IMR-90 (cell line): Measurements from ENCODE around the gene SPACA6. TPM values are rescaled to one million over a fixed set of nuclear protein-coding genes. Genes with fewer than 3 reads are reported as not detected.

Source experiments
- ATAC-seq: fragments of 200-7000 bp; cut with Tn5 transposase; 2 replicates; pipeline ENCODE4 v1.9.1; 2020; ENCODE audit warnings: low read depth, mild to moderate bottlenecking, moderate library complexity
- BruUV-seq: library from RNA; stranded (reverse); fragments of 400-500 nt; replicated peaks from 2 replicates; lab custom pipeline; 2021; lab: Mats Ljungman, UMichigan
- CTCF ChIA-PET: fragments of 300-600 bp; formaldehyde crosslinking; extraction: SDS; loops from one replicate; lab custom pipeline; 2021; ENCODE audit warnings: antibody characterized with exemption; lab: Yijun Ruan, JAX
- POLR2A ChIA-PET: fragments of 300-600 bp; sonication (Branson Sonifier 250); formaldehyde crosslinking; loops from one replicate; lab custom pipeline; 2022; ENCODE audit warnings: antibody characterized with exemption; ENCODE audit not compliant: unreplicated experiment; lab: Charles Lee
- DNase-seq: peaks from one replicate; pipeline ENCODE4 v3.0.0; 2013
- H2AFZ ChIP-seq: replicated peaks from 2 replicates; pipeline ENCODE3; 2013; ENCODE audit warnings: low read length, mild to moderate bottlenecking; ENCODE audit not compliant: poor library complexity
- H2AK5ac ChIP-seq: 2 replicates; pipeline ENCODE4 v1.6.1; 2013; ENCODE audit warnings: low read depth, low read length, inconsistent platforms
- H2AK9ac ChIP-seq: replicated peaks from 2 replicates; pipeline ENCODE3; 2013; ENCODE audit warnings: mild to moderate bottlenecking, low read depth, low read length, moderate library complexity; ENCODE audit not compliant: poor library complexity
- H2BK120ac ChIP-seq: 2 replicates; pipeline ENCODE4 v1.6.1; 2013; ENCODE audit warnings: low read depth, low read length, inconsistent platforms
- H2BK15ac ChIP-seq: 3 replicates; pipeline ENCODE4 v1.6.1; 2013; ENCODE audit warnings: low read depth, low read length, inconsistent platforms
- H2BK20ac ChIP-seq: 2 replicates; pipeline ENCODE4 v1.6.1; 2013; ENCODE audit warnings: low read depth, mild to moderate bottlenecking, inconsistent platforms, low read length, moderate library complexity
- H2BK5ac ChIP-seq: 2 replicates; pipeline ENCODE4 v1.6.1; 2013; ENCODE audit warnings: mild to moderate bottlenecking, low read depth, low read length, inconsistent platforms; ENCODE audit not compliant: poor library complexity, severe bottlenecking
- H3K14ac ChIP-seq: replicated peaks from 2 replicates; pipeline ENCODE4 v1.6.1; 2013; ENCODE audit warnings: low read depth, low read length, inconsistent platforms
- H3K18ac ChIP-seq: 2 replicates; pipeline ENCODE4 v1.6.1; 2013; ENCODE audit warnings: low read depth, low read length, control low read depth
- H3K23ac ChIP-seq: 2 replicates; pipeline ENCODE4 v1.6.1; 2013; ENCODE audit warnings: low read depth, low read length, inconsistent platforms
- H3K27ac ChIP-seq: 2 replicates; pipeline ENCODE4 v1.5.1; 2013; ENCODE audit warnings: mild to moderate bottlenecking, control low read depth, low read length; ENCODE audit not compliant: insufficient read depth
- H3K27me3 ChIP-seq: 2 replicates; pipeline ENCODE4 v1.6.1; 2013; ENCODE audit warnings: low read length; ENCODE audit not compliant: control insufficient read depth, insufficient read depth
- H3K36me3 ChIP-seq: 2 replicates; pipeline ENCODE4 v1.6.1; 2013; ENCODE audit warnings: low read length, mixed read lengths; ENCODE audit not compliant: control insufficient read depth, insufficient read depth
- H3K4ac ChIP-seq: 2 replicates; pipeline ENCODE4 v1.6.1; 2013; ENCODE audit warnings: low read depth, low read length, inconsistent platforms
- H3K4me1 ChIP-seq: 2 replicates; pipeline ENCODE4 v1.6.1; 2013; ENCODE audit warnings: low read length, mixed read lengths; ENCODE audit not compliant: control insufficient read depth, insufficient read depth
- H3K4me2 ChIP-seq: 2 replicates; pipeline ENCODE4 v1.6.1; 2013; ENCODE audit warnings: low read depth, mild to moderate bottlenecking, control low read depth, low read length, moderate library complexity
- H3K4me3 ChIP-seq: 2 replicates; pipeline ENCODE4 v1.5.1; 2013; ENCODE audit warnings: low read depth, mild to moderate bottlenecking, control low read depth, low read length, moderate library complexity; ENCODE audit not compliant: insufficient read depth
- H3K56ac ChIP-seq: 2 replicates; pipeline ENCODE4 v1.6.1; 2013; ENCODE audit warnings: low read length, inconsistent platforms; ENCODE audit not compliant: insufficient read depth; ENCODE audit errors: extremely low read depth
- H3K79me1 ChIP-seq, 2 experiments: 2 replicates each; pipeline ENCODE4 v1.6.1; 2013; ENCODE audit warnings: low read length in 2 of 2, inconsistent platforms in 1 of 2, low read depth in 1 of 2
- H3K9ac ChIP-seq: 2 replicates; pipeline ENCODE4 v1.6.1; 2013; ENCODE audit warnings: low read depth, low read length, control low read depth
- H3K9me1 ChIP-seq: 2 replicates; pipeline ENCODE4 v1.6.1; 2013; ENCODE audit warnings: low read length, inconsistent platforms; ENCODE audit not compliant: insufficient read depth
- H3K9me3 ChIP-seq: 2 replicates; pipeline ENCODE4 v1.6.1; 2013; ENCODE audit warnings: low read length; ENCODE audit not compliant: control insufficient read depth, insufficient read depth
- H4K20me1 ChIP-seq: 2 replicates; pipeline ENCODE4 v1.6.1; 2013; ENCODE audit warnings: low read length, inconsistent platforms; ENCODE audit not compliant: insufficient read depth
- H4K5ac ChIP-seq: 2 replicates; pipeline ENCODE4 v1.6.1; 2013; ENCODE audit warnings: mild to moderate bottlenecking, low read depth, low read length, control low read depth
- H4K8ac ChIP-seq, 2 experiments: 2 replicates each; pipeline ENCODE4 v1.6.1; 2013; ENCODE audit warnings: low read depth in 2 of 2, low read length in 2 of 2, control low read depth in 1 of 2, inconsistent platforms in 1 of 2
- H4K91ac ChIP-seq: 2 replicates; pipeline ENCODE4 v1.6.1; 2013; ENCODE audit warnings: low read depth, low read length, inconsistent platforms; ENCODE audit not compliant: insufficient read depth
- BHLHE40 ChIP-seq: fragments of 150-350 bp; IDR thresholded peaks from 2 replicates; pipeline ENCODE4 v1.6.1; 2016; ENCODE audit warnings: mild to moderate bottlenecking, low read depth, low read length
- CEBPB ChIP-seq: IDR thresholded peaks from 2 replicates; pipeline ENCODE4 v1.6.1; 2012; ENCODE audit warnings: low read depth, low read length, improper control_type of control experiment
- CHD1 ChIP-seq: IDR thresholded peaks from 2 replicates; pipeline ENCODE4 v1.6.1; 2012; ENCODE audit warnings: low read depth, low read length, improper control_type of control experiment
- CTCF ChIP-seq: conservative IDR thresholded peaks from 2 replicates; pipeline ENCODE4 v1.5.1; 2012; ENCODE audit warnings: mild to moderate bottlenecking, low read depth, low read length, improper control_type of control experiment
- FOS ChIP-seq: fragments of 150-350 bp; IDR thresholded peaks from 2 replicates; pipeline ENCODE4 v1.6.1; 2016; ENCODE audit warnings: low read depth, low read length
- MAFK ChIP-seq: IDR thresholded peaks from 2 replicates; pipeline ENCODE4 v1.6.1; 2012; ENCODE audit warnings: low read depth, low read length, improper control_type of control experiment
- MAZ ChIP-seq: IDR thresholded peaks from 2 replicates; pipeline ENCODE4 v1.6.1; 2012; ENCODE audit warnings: low read depth, mild to moderate bottlenecking, low read length, improper control_type of control experiment, moderate library complexity, borderline replicate concordance
- MXI1 ChIP-seq: IDR thresholded peaks from 2 replicates; pipeline ENCODE4 v1.6.1; 2012; ENCODE audit warnings: low read depth, mild to moderate bottlenecking, low read length, moderate library complexity, borderline replicate concordance
- NFE2L2 ChIP-seq: fragments of 150-350 bp; IDR thresholded peaks from 2 replicates; pipeline ENCODE4 v1.6.1; 2016; ENCODE audit warnings: low read depth, mild to moderate bottlenecking, low read length
- POLR2A ChIP-seq: IDR thresholded peaks from 2 replicates; pipeline ENCODE4 v1.6.1; 2012; ENCODE audit warnings: mild to moderate bottlenecking, low read depth, low read length
- RAD21 ChIP-seq: IDR thresholded peaks from 2 replicates; pipeline ENCODE4 v1.6.1; 2012; ENCODE audit warnings: low read length, improper control_type of control experiment
- RCOR1 ChIP-seq: IDR thresholded peaks from 2 replicates; pipeline ENCODE4 v1.6.1; 2012; ENCODE audit warnings: mild to moderate bottlenecking, low read length, improper control_type of control experiment; ENCODE audit not compliant: insufficient replicate concordance
- RFX5 ChIP-seq: IDR thresholded peaks from 2 replicates; pipeline ENCODE4 v1.8.0; 2012; ENCODE audit warnings: low read depth, mild to moderate bottlenecking, low read length, moderate library complexity
- SMC3 ChIP-seq: fragments of 150-350 bp; IDR thresholded peaks from 2 replicates; pipeline ENCODE4 v1.6.1; 2016; ENCODE audit warnings: low read depth, mild to moderate bottlenecking, antibody characterized with exemption, low read length, moderate library complexity
- USF2 ChIP-seq: fragments of 150-350 bp; IDR thresholded peaks from 2 replicates; pipeline ENCODE4 v1.6.1; 2017; ENCODE audit warnings: mild to moderate bottlenecking, antibody characterized with exemption, low read length, low read depth
- WGBS, 2 experiments: methylation state at CpG; one replicate each; pipeline versions ENCODE4 v1.1.5 to v1.1.7; 2013; ENCODE audit warnings: missing lambda C conversion rate in 2 of 2; ENCODE audit not compliant: insufficient read length in 1 of 2; ENCODE audit errors: extremely low coverage in 2 of 2; 5-methylcytosine and 5-hydroxymethylcytosine counted together
- dilution Hi-C: fragments of 300-500 bp; cut with HindIII; formaldehyde crosslinking; loops from one replicate; pipeline ENCODE4 v1.14.3; 2018; ENCODE audit warnings: low sequenced_read_pairs; ENCODE audit not compliant: unreplicated experiment
- in situ Hi-C: fragments of 300-500 bp; cut with MboI; formaldehyde crosslinking; loops from 3 replicates; pipeline ENCODE4 v1.14.3; 2019; ENCODE audit warnings: low sequenced_read_pairs, inconsistent platforms, mixed read lengths
- intact Hi-C: fragments of 100-400 bp; cut with micrococcal nuclease; formaldehyde crosslinking; loops from 2 replicates; pipeline ENCODE4 v1.10.0; 2022
- polyA plus RNA-seq, 3 experiments: library from polyadenylated mRNA; depleted of rRNA; stranded (reverse); fragments of >200 nt; gene quantifications; 2 replicates each; pipeline ENCODE4 v1.2.3, GENCODE V29; 2012; ENCODE audit warnings: low replicate concordance in 1 of 3
- total RNA-seq: library from RNA; depleted of rRNA; stranded (reverse); fragments of >200 nt; gene quantifications from 2 replicates; pipeline ENCODE4 v1.2.3, GENCODE V29; 2012
- TF ChIP-seq, protein P1 (sequence below): fragments of 150-350 bp; IDR thresholded peaks from 2 replicates; pipeline ENCODE4 v1.6.1; 2016; ENCODE audit warnings: low read depth, mild to moderate bottlenecking, low read length, moderate library complexity, borderline replicate concordance

SPACA6 gene
- total and polyA plus RNA-seq, 2 of the 4 experiments (the other 2 are of a cell fraction), result 1.3 to 13.6 TPM

DNA sequence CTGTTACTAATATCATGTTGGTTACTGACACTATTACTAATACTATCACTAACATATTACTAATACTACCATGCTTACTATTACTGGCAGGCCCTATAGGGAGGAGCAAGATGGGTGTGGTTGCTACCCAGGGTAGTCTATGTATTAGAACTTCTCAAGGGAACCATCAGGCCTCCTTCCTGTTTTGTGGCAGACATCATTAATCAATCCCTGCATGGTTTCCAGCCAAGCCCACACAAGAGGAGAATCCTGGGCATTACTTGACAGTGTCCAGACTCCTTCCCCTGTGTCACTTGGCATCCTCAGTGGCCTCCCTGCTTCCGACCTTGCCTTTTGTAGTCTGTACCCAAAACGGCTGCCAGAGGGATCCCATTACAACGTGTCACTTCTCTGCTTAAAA lies 21.7 kb downstream of the SPACA6 start:
- no peak overlapping the region for H3K14ac ChIP-seq
- H2AFZ ChIP-seq, result no peak overlapping the region
- no peak overlapping the region for H3K9ac ChIP-seq
- BruUV-seq, result no TSS peak
- in situ Hi-C loops, result no loop called here
- H3K27me3 ChIP-seq, result peaks cover 20% of the 10 kb centered on the region
- H4K8ac ChIP-seq, result no peak overlapping the region
- H4K91ac ChIP-seq, result no peak overlapping the region
- no peak overlapping the region for H4K5ac ChIP-seq
- H2BK15ac ChIP-seq, result no peak overlapping the region
- no peak overlapping the region for H2AK9ac ChIP-seq
- H3K79me1 ChIP-seq, result no peaks in the 10 kb centered on the region
- no peak overlapping the region for H2BK120ac ChIP-seq
- H3K9me3 ChIP-seq, result peaks cover 5% of the 10 kb centered on the region
- intact Hi-C loops, result no loop called here
- ATAC-seq (no peak), DNase-seq (no peak)
- dilution Hi-C loops, result no loop called here
- TF ChIP-seq NFE2L2 (no peak), CTCF (no peak), FOS (no peak), BHLHE40 (no peak), CEBPB (no peak), POLR2A (no peak), MXI1 (no peak), SMC3 (no peak), RAD21 (no peak), MAZ (no peak), CHD1 (no peak), RCOR1 (no peak), RFX5 (no peak), USF2 (no peak), MAFK (no peak)
- TF ChIP-seq, protein P1, sequence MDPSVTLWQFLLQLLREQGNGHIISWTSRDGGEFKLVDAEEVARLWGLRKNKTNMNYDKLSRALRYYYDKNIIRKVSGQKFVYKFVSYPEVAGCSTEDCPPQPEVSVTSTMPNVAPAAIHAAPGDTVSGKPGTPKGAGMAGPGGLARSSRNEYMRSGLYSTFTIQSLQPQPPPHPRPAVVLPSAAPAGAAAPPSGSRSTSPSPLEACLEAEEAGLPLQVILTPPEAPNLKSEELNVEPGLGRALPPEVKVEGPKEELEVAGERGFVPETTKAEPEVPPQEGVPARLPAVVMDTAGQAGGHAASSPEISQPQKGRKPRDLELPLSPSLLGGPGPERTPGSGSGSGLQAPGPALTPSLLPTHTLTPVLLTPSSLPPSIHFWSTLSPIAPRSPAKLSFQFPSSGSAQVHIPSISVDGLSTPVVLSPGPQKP, result no peak
- no peak overlapping the region for H3K27ac ChIP-seq
- CTCF ChIA-PET, result no interaction called here
- no peaks in the 10 kb centered on the region for H3K36me3 ChIP-seq
- no peak overlapping the region for H3K4me2 ChIP-seq
- no peak overlapping the region for H3K56ac ChIP-seq
- no peak overlapping the region for H3K4me3 ChIP-seq
- H2BK5ac ChIP-seq, result no peak overlapping the region
- POLR2A ChIA-PET, result no interaction called here
- H2BK20ac ChIP-seq, result no peak overlapping the region
- H3K4me1 ChIP-seq, result no peaks in the 10 kb centered on the region; the same call in 1 of the 2 replicates
- H3K4ac ChIP-seq, result no peak overlapping the region
- 0 out of 2 replicates have a peak, but pooled peaks cover under 1% of the 10 kb centered on the region for H4K20me1 ChIP-seq
- 0 out of 2 replicates have a peak, but pooled peaks cover under 1% of the 10 kb centered on the region for H3K9me1 ChIP-seq
- H3K23ac ChIP-seq, result no peak overlapping the region
- no peak overlapping the region for H2AK5ac ChIP-seq
- no peak overlapping the region for H3K18ac ChIP-seq
- WGBS, 2 experiments, result 27% methylated on average over 2 of the region's 3 CpGs; no CpG with 5 or more reads in 1 of the 2 experiments
